Fibroblast of mammary gland (primary cell): ENCODE data around the gene AP4S1.

Experiments used
- DNase-seq: peaks from one replicate; pipeline ENCODE4 v3.0.0-alpha.2; 2010; ENCODE audit warnings: low read depth
- H3K4me3 ChIP-seq: 2 replicates; pipeline ENCODE4 v1.5.1; 2011; ENCODE audit warnings: low read depth, mild to moderate bottlenecking, low read length, moderate library complexity; ENCODE audit not compliant: control insufficient read depth
- CTCF ChIP-seq: conservative IDR thresholded peaks from 2 replicates; pipeline ENCODE4 v1.5.1; 2011; ENCODE audit warnings: low read depth, low read length, inconsistent platforms; ENCODE audit not compliant: control insufficient read depth, insufficient read depth

Gene AP4S1

GRCh38 chr14:31068235-31068634, 42.8 kb downstream of the AP4S1 start:
- DNase-seq: no peak
- H3K4me3 ChIP-seq: no peak overlapping the region
- no peak for TF ChIP-seq CTCF

DNA sequence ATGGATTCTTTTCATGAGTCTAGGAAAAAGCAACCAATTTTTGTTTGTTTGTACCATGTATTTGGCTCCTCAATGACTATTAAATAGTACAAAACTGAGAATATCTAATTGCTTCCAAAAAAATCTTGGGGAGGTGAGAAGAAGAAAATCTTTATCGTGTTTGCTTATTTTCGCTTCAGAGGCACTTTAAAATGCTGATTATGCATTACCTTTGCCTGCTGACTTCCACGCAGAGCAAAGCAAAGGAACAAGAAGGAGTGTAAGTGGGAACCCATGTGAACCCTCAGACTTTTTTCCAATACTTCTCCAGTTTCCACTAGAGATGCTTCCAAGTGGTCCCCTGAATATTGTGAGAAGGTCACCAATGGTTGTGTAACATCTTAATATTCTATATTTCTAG, 43.9 kb downstream of the AP4S1 start:
- TF ChIP-seq CTCF: no peak
- no peak overlapping the region for H3K4me3 ChIP-seq
- no peak for DNase-seq

DNA sequence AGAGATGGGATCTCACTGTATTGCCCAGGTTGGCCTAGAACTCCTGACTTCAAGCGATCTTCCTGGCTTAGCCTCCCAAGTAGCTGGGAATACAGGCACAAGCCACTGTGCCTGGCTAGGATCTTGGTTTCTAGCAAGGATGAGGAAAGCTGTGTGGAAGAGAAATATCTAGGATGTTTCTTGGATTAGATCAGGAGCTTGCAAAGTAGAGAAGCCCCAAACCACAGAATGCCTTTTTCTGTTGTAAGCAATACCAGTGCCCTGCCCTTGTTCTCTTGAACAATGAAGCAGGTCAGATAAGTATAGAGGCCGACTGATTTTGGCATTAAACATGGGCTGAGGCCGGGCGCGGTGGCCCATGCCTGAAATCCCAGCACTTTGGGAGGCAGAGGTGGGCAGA, 45.0 kb downstream of the AP4S1 start:
- no peak overlapping the region for H3K4me3 ChIP-seq
- peak; percentile 74 for DNase-seq
- no peak for TF ChIP-seq CTCF

DNA sequence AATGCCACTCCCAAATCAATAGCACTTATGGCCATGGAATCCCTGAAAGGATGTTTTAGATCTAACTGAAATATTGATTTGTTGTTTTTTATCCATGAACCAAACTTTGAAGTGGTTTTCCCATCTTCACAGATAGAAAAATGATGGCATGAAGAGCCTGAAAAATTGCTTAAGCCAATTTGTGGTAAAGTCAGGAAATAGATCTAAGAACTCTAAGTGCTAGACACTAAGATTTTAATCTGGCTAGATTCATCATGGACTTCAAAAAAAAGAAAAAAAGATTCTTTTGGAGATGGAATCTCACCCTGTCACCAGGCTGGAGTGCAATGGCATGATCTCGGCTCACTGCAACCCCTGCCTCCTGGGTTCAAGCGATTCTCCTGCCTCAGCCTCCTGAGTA, 45.7 kb downstream of the AP4S1 start:
- no peak for TF ChIP-seq CTCF
- no peak for DNase-seq
- no peak overlapping the region for H3K4me3 ChIP-seq

DNA sequence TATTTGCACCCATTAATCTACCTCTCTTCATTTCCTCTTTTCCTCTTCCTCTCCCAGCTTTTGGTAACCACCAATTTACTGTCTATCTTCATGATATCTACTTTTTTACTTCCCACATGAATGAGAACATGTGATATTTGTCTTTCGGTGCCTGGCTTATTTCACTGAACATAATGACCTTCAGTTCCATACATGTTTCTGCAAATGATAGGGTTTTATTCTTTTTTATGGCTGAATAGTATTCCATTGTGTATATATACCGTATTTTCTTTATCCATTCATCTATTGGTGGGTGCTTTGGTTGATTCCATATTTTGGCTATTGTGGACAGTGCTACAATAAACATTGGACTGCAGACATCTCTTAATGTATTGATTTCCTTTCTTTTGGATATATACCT, 49.7 kb downstream of the AP4S1 start:
- DNase-seq: no peak
- TF ChIP-seq CTCF: no peak
- no peak overlapping the region for H3K4me3 ChIP-seq

DNA sequence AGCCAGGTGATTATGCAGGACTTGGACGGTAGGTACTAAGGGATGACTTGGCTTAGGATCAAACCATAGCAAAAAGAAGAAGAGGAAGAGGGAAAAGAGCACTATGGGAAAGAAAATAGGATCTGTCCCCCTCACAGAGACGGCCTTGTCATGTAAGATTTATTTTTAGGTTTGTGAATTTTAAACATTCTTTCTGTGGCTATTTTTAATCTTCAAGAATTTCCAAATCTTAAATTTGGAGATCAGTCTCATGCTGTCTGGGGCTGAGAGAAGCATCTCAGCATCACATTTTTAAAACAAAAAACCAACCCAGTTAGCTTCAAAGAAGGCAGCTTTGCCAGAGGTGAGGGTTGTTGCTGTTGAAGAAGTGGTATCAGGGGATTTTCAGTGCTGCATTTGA, 53.3 kb downstream of the AP4S1 start:
- no peak for TF ChIP-seq CTCF
- DNase-seq: no peak
- no peak overlapping the region for H3K4me3 ChIP-seq

DNA sequence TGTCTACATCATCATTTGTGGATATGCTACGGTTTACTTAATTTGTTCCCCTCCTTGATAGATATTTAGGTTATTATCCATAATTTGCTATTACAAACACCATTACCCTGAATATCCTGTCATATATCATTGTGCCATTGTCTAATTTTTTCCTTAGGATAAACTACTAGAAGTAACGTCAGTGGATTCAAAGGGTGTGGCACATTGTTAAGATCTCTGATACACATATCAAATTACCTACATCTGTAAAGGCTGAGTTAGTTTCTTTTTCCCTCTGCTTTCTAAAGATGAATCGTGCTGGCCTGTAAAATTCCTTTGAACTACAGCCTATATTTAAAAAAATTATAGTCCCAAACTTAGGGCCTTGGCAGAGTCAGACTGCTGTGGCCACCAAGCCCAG, 54.6 kb downstream of the AP4S1 start:
- no peak overlapping the region for H3K4me3 ChIP-seq
- DNase-seq: peak; percentile 46

More for the DNA sequence above, 54.6 kb downstream of the AP4S1 start:
- no peak for TF ChIP-seq CTCF
